ENCODE measurements around the gene UGT1A9. TPM values are rescaled to one million over a fixed set of nuclear protein-coding genes. Genes with fewer than 3 reads are reported as not detected.
A peak's percentile ranks its signal among the peaks of the same experiment; 100 is the strongest.
"Not testable (repeated sequence)": the region's sequence is repeated elsewhere in the genome, so short reads cannot be mapped to it uniquely, and the experiment has no call there.

Gene UGT1A9
- under 1 TPM in 1 of 4 donors, not detected in 3; 0.07 TPM for polyA plus RNA-seq
- long read RNA-seq, donor 1 = 0 reads
- long read RNA-seq, donor 2 = 0 reads
- long read RNA-seq, donor 3 = 0 reads
- long read RNA-seq, donor 4 = 0 reads
- long read RNA-seq, donor 5 = 0 reads
- long read RNA-seq, donor 6 = 0 reads
- long read RNA-seq, donor 7 = 0 reads
- long read RNA-seq, donor 8 = 0 reads
- long read RNA-seq, donor 9 = 0 reads
- long read RNA-seq, donor 10 = 0 reads

- FAIRE-seq (no peak), DNase-seq (no peak)
- H3K27me3 ChIP-seq (ENCODE audit: control insufficient read depth in 3 of 3, insufficient read depth in 3 of 3, low read length in 3 of 3) = peaks cover 0 to 1% (median 0%) of the 10 kb centered on the region in 3 donors
- H3K36me3 ChIP-seq (ENCODE audit: control insufficient read depth in 3 of 3, insufficient read depth in 2 of 3, low read depth in 1 of 3, low read length in 3 of 3) = no peaks in the 10 kb centered on the region
- H3K9me3 ChIP-seq (ENCODE audit: control insufficient read depth in 2 of 2, insufficient read depth in 1 of 2, low read depth in 1 of 2, low read length in 1 of 2) = no peaks in the 10 kb centered on the region
- no peaks in the 10 kb centered on the region for H3K4me1 ChIP-seq (ENCODE audit: control insufficient read depth in 3 of 3, insufficient read depth in 2 of 3, low read depth in 1 of 3, low read length in 2 of 3)
- no peak within 1 kb of the TSS for H3K4me3 ChIP-seq (ENCODE audit: low read depth in 1 of 3, low read length in 3 of 3)
- WGBS, 3 donors = 84 to 92% (median 90%) methylated on average over 5 of the region's 5 CpGs
- no peak within 1 kb of the TSS for H3K27ac ChIP-seq (ENCODE audit: low read depth in 1 of 3, low read length in 2 of 3)
These were observed at the start of gene UGT1A9 for GRCh38 chr2:233671290-233672161. Gene UGT1A9, plus strand, starts transcription at chr2:233671898. Its CDS starts 37 bp downstream, at chr2:233671935.

GRCh38 chr2:233627331-233628025 is 44.2 kb upstream of the UGT1A9 start:
- WGBS, 3 donors = 66 to 73% (median 66%) methylated on average over 5 of the region's 5 CpGs
- no peaks in the 10 kb centered on the region for H3K27me3 ChIP-seq (ENCODE audit: control insufficient read depth in 3 of 3, insufficient read depth in 3 of 3, low read length in 3 of 3)
- H3K9me3 ChIP-seq (ENCODE audit: control insufficient read depth in 2 of 2, insufficient read depth in 1 of 2, low read depth in 1 of 2, low read length in 1 of 2) = no peaks in the 10 kb centered on the region
- H3K36me3 ChIP-seq (ENCODE audit: control insufficient read depth in 3 of 3, insufficient read depth in 2 of 3, low read depth in 1 of 3, low read length in 3 of 3) = no peaks in the 10 kb centered on the region
- H3K4me1 ChIP-seq (ENCODE audit: control insufficient read depth in 3 of 3, insufficient read depth in 2 of 3, low read depth in 1 of 3, low read length in 2 of 3) = no peaks in the 10 kb centered on the region
- no peak overlapping the region for H3K4me3 ChIP-seq (ENCODE audit: low read depth in 1 of 3, low read length in 3 of 3)
- FAIRE-seq (no peak), DNase-seq (no peak)
- no peak overlapping the region for H3K27ac ChIP-seq (ENCODE audit: low read depth in 1 of 3, low read length in 2 of 3)

- not testable (repeated sequence) for H3K27me3 ChIP-seq (ENCODE audit: control insufficient read depth in 3 of 3, insufficient read depth in 3 of 3, low read length in 3 of 3); FAIRE-seq; H3K36me3 ChIP-seq (ENCODE audit: control insufficient read depth in 3 of 3, insufficient read depth in 2 of 3, low read depth in 1 of 3, low read length in 3 of 3); H3K4me1 ChIP-seq (ENCODE audit: control insufficient read depth in 3 of 3, insufficient read depth in 2 of 3, low read depth in 1 of 3, low read length in 2 of 3); H3K9me3 ChIP-seq (ENCODE audit: control insufficient read depth in 2 of 2, insufficient read depth in 1 of 2, low read depth in 1 of 2, low read length in 1 of 2)
- 22 to 68% (median 31%) methylated on average over 10 of the region's 10 CpGs for WGBS, 3 donors
- H3K4me3 ChIP-seq (ENCODE audit: low read depth in 1 of 3, low read length in 3 of 3) = peak within 1 kb of the TSS in 1 of 3 donors; percentile 55
- DNase-seq = peak in 1 of 2 donors; percentile 84
- peak within 1 kb of the TSS in 1 of 3 donors; percentile 68 for H3K27ac ChIP-seq (ENCODE audit: low read depth in 1 of 3, low read length in 2 of 3)
These were observed 35.4 kb upstream of the UGT1A9 start, which contains the start of gene UGT1A10 for GRCh38 chr2:233636306-233636705. Gene UGT1A10, plus strand, starts transcription at chr2:233636448. Its CDS starts 75 bp downstream, at chr2:233636523.

DNA sequence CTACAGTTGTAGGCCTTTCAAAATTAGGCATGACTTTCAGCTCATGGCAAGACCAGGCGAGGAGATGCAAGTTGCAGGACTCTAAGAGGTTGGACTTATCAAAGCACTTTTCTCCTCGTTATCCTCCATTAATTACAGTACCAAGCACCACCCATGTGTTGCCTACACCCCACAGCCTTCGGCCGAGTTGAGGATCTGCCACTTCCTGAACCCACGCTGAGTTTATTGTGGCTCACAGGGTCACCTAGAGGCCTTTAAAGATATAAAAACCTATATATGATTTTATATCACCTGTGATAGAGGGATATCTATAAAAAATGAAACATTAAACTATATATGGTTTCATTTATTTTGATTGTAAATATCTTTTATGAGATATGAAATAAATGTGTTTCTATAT is 32.9 kb upstream of the UGT1A9 start:
- Histone ChIP-seq H3K4me1 (ENCODE audit: control insufficient read depth in 3 of 3, insufficient read depth in 2 of 3, low read depth in 1 of 3, low read length in 2 of 3) (peaks cover 0 to 6% (median 0%) of the 10 kb centered on the region in 3 donors), H3K27ac (ENCODE audit: low read depth in 1 of 3, low read length in 2 of 3) (no peak overlapping the region), H3K27me3 (ENCODE audit: control insufficient read depth in 3 of 3, insufficient read depth in 3 of 3, low read length in 3 of 3) (no peaks in the 10 kb centered on the region), H3K36me3 (ENCODE audit: control insufficient read depth in 3 of 3, insufficient read depth in 2 of 3, low read depth in 1 of 3, low read length in 3 of 3) (no peaks in the 10 kb centered on the region), H3K9me3 (ENCODE audit: control insufficient read depth in 2 of 2, insufficient read depth in 1 of 2, low read depth in 1 of 2, low read length in 1 of 2) (peaks cover 0 to 5% of the 10 kb centered on the region in 2 donors), H3K4me3 (ENCODE audit: low read depth in 1 of 3, low read length in 3 of 3) (peak overlapping the region in 1 of 3 donors; percentile 31)
- FAIRE-seq = peak; percentile 86
- WGBS, 3 donors = 16 to 39% (median 28%) methylated on average over 5 of the region's 5 CpGs
- peak in 1 of 2 donors; percentile 84 for DNase-seq

DNA sequence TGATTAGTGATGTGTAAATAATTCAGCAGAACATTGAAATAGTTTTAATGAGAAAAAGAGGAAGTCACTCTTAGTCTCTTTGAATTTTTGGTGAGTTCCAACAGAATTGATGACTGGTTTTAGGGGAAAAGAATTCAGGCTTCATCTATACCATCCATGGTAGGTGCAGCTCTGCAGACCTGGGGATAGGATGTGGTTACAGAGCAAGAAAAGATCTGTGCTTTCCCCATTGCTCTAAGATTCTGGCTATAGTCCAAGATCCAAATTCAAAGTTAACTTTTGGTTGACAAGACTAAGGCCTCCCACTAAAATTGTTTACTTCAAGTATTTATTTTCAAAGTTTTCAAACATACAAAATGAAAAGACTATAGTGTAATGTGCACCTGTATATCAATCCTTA is 31.8 kb upstream of the UGT1A9 start:
- Histone ChIP-seq H3K36me3 (ENCODE audit: control insufficient read depth in 3 of 3, insufficient read depth in 2 of 3, low read depth in 1 of 3, low read length in 3 of 3) (no peaks in the 10 kb centered on the region), H3K27me3 (ENCODE audit: control insufficient read depth in 3 of 3, insufficient read depth in 3 of 3, low read length in 3 of 3) (no peaks in the 10 kb centered on the region), H3K27ac (ENCODE audit: low read depth in 1 of 3, low read length in 2 of 3) (no peak overlapping the region), H3K4me1 (ENCODE audit: control insufficient read depth in 3 of 3, insufficient read depth in 2 of 3, low read depth in 1 of 3, low read length in 2 of 3) (peaks cover 0 to 6% (median 0%) of the 10 kb centered on the region in 3 donors), H3K9me3 (ENCODE audit: control insufficient read depth in 2 of 2, insufficient read depth in 1 of 2, low read depth in 1 of 2, low read length in 1 of 2) (peaks cover 0 to 5% of the 10 kb centered on the region in 2 donors), H3K4me3 (ENCODE audit: low read depth in 1 of 3, low read length in 3 of 3) (no peak overlapping the region)
- FAIRE-seq (no peak), DNase-seq (no peak)

GRCh38 chr2:233643128-233643527 is 28.6 kb upstream of the UGT1A9 start:
- H3K4me3 ChIP-seq (ENCODE audit: low read depth in 1 of 3, low read length in 3 of 3) = no peak overlapping the region
- FAIRE-seq = no peak
- peaks cover 5 to 16% of the 10 kb centered on the region in 2 donors for H3K9me3 ChIP-seq (ENCODE audit: control insufficient read depth in 2 of 2, insufficient read depth in 1 of 2, low read depth in 1 of 2, low read length in 1 of 2)
- H3K27me3 ChIP-seq (ENCODE audit: control insufficient read depth in 3 of 3, insufficient read depth in 3 of 3, low read length in 3 of 3) = no peaks in the 10 kb centered on the region
- DNase-seq = peak in 1 of 2 donors; percentile 31
- WGBS, 3 donors = 88 to 93% (median 92%) methylated on average over 1 of the region's 1 CpG
- H3K36me3 ChIP-seq (ENCODE audit: control insufficient read depth in 3 of 3, insufficient read depth in 2 of 3, low read depth in 1 of 3, low read length in 3 of 3) = no peaks in the 10 kb centered on the region
- H3K27ac ChIP-seq (ENCODE audit: low read depth in 1 of 3, low read length in 2 of 3) = no peak overlapping the region
- H3K4me1 ChIP-seq (ENCODE audit: control insufficient read depth in 3 of 3, insufficient read depth in 2 of 3, low read depth in 1 of 3, low read length in 2 of 3) = peaks cover 0 to 6% (median 0%) of the 10 kb centered on the region in 3 donors

- not testable (repeated sequence) for H3K27me3 ChIP-seq (ENCODE audit: control insufficient read depth in 3 of 3, insufficient read depth in 3 of 3, low read length in 3 of 3); H3K27ac ChIP-seq (ENCODE audit: low read depth in 1 of 3, low read length in 2 of 3); DNase-seq; H3K36me3 ChIP-seq (ENCODE audit: control insufficient read depth in 3 of 3, insufficient read depth in 2 of 3, low read depth in 1 of 3, low read length in 3 of 3); FAIRE-seq; H3K4me1 ChIP-seq (ENCODE audit: control insufficient read depth in 3 of 3, insufficient read depth in 2 of 3, low read depth in 1 of 3, low read length in 2 of 3); H3K4me3 ChIP-seq (ENCODE audit: low read depth in 1 of 3, low read length in 3 of 3)
- H3K9me3 ChIP-seq (ENCODE audit: control insufficient read depth in 2 of 2, insufficient read depth in 1 of 2, low read depth in 1 of 2, low read length in 1 of 2) = peaks cover 5 to 16% of the 10 kb centered on the region in 2 donors
- WGBS, 3 donors = 90 to 97% (median 91%) methylated on average over 3 of the region's 3 CpGs
These were observed 25.7 kb upstream of the UGT1A9 start for GRCh38 chr2:233646033-233646432.

- FAIRE-seq (no peak), DNase-seq (no peak)
- Histone ChIP-seq H3K27me3 (ENCODE audit: control insufficient read depth in 3 of 3, insufficient read depth in 3 of 3, low read length in 3 of 3) (no peaks in the 10 kb centered on the region), H3K4me1 (ENCODE audit: control insufficient read depth in 3 of 3, insufficient read depth in 2 of 3, low read depth in 1 of 3, low read length in 2 of 3) (no peaks in the 10 kb centered on the region), H3K36me3 (ENCODE audit: control insufficient read depth in 3 of 3, insufficient read depth in 2 of 3, low read depth in 1 of 3, low read length in 3 of 3) (no peaks in the 10 kb centered on the region), H3K4me3 (ENCODE audit: low read depth in 1 of 3, low read length in 3 of 3) (no peak overlapping the region), H3K27ac (ENCODE audit: low read depth in 1 of 3, low read length in 2 of 3) (no peak overlapping the region), H3K9me3 (ENCODE audit: control insufficient read depth in 2 of 2, insufficient read depth in 1 of 2, low read depth in 1 of 2, low read length in 1 of 2) (peaks cover 1 to 5% of the 10 kb centered on the region in 2 donors)
- 70 to 83% (median 72%) methylated on average over 4 of the region's 4 CpGs for WGBS, 3 donors
These were observed 20.7 kb upstream of the UGT1A9 start for GRCh38 chr2:233650981-233651380.
